Esophagus muscularis mucosa (tissue), 4 donors: Measurements from ENCODE around the gene NME5. TPM values are rescaled to one million over a fixed set of nuclear protein-coding genes. Genes with fewer than 3 reads are reported as not detected.

Experiments used
- DNase-seq: peaks from one replicate; pipeline ENCODE4 v3.0.0-alpha.2; 2017; ENCODE audit errors: extremely low spot score
- H3K27ac ChIP-seq, 4 donors: fragments of 200-600 bp; sonication (generic); replicated peaks in 1 of 4; 1 replicate in 3 of 4; 2 replicates in 1 of 4; pipeline ENCODE4 v1.5.1; 2016 to 2019; ENCODE audit warnings: mild to moderate bottlenecking in 1 of 4
- H3K27me3 ChIP-seq, 4 donors: fragments of 200-600 bp; sonication (generic); one replicate each; pipeline versions ENCODE4 v1.5.1 to v1.6.0; 2016 to 2019
- H3K36me3 ChIP-seq, 4 donors: fragments of 200-600 bp; sonication (generic); one replicate each; pipeline ENCODE4 v1.5.1; 2016 to 2019
- H3K4me1 ChIP-seq, 4 donors: fragments of 200-600 bp; sonication (generic); one replicate each; pipeline ENCODE4 v1.5.1; 2016 to 2019
- H3K4me3 ChIP-seq, 4 donors: fragments of 200-600 bp; sonication (generic); 1 replicate in 2 of 4; 2 replicates in 2 of 4; pipeline ENCODE4 v1.5.1; 2016 to 2019; ENCODE audit warnings: mild to moderate bottlenecking in 4 of 4, moderate library complexity in 1 of 4
- H3K9me3 ChIP-seq, 4 donors: fragments of 200-600 bp; sonication (generic); 1 replicate in 3 of 4; 2 replicates in 1 of 4; pipeline ENCODE4 v1.5.1; 2016 to 2019
- EP300 ChIP-seq: sonication (generic); formaldehyde crosslinking; IDR thresholded peaks from one replicate; pipeline ENCODE4 v1.6.1; 2017; ENCODE audit warnings: antibody characterized with exemption
- POLR2A ChIP-seq: fragments of 450-650 bp; IDR thresholded peaks from one replicate; pipeline ENCODE4 v1.6.1; 2017; ENCODE audit warnings: antibody characterized with exemption, moderate library complexity, mild to moderate bottlenecking, low read depth
- POLR2AphosphoS5 ChIP-seq, 2 donors: sonication (generic); formaldehyde crosslinking; IDR thresholded peaks; one replicate each; pipeline ENCODE4 v1.6.1; 2017; ENCODE audit warnings: antibody characterized with exemption in 2 of 2
- WGBS: methylation state at CpG from one replicate; pipeline ENCODE4 v1.1.5; 2018; 5-methylcytosine and 5-hydroxymethylcytosine counted together
- intact Hi-C: fragments of 100-400 bp; cut with DNase I; formaldehyde crosslinking; loops from one replicate; pipeline ENCODE4 v1.15.1; 2023
- total RNA-seq, 4 donors: library from RNA; depleted of rRNA; stranded (reverse); fragments of >200 nt; gene quantifications; one replicate each; pipeline versions ENCODE4 v1.1.0 to v1.2.1, GENCODE V29; 2016
- TF ChIP-seq, protein P1 (sequence below), 3 experiments: fragments of 200-600 bp in 2 of 3; fragments of 450-650 bp in 1 of 3; sonication (generic) in 2 of 3; IDR thresholded peaks; one replicate each; pipeline ENCODE4 v1.5.1; 2017 to 2019; ENCODE audit warnings: antibody characterized with exemption in 3 of 3, mild to moderate bottlenecking in 2 of 3, moderate library complexity in 1 of 3

The NME5 gene
- total RNA-seq, 4 donors from 2014 or later: 1.1 to 5.4 (median 2.5) TPM

DNA sequence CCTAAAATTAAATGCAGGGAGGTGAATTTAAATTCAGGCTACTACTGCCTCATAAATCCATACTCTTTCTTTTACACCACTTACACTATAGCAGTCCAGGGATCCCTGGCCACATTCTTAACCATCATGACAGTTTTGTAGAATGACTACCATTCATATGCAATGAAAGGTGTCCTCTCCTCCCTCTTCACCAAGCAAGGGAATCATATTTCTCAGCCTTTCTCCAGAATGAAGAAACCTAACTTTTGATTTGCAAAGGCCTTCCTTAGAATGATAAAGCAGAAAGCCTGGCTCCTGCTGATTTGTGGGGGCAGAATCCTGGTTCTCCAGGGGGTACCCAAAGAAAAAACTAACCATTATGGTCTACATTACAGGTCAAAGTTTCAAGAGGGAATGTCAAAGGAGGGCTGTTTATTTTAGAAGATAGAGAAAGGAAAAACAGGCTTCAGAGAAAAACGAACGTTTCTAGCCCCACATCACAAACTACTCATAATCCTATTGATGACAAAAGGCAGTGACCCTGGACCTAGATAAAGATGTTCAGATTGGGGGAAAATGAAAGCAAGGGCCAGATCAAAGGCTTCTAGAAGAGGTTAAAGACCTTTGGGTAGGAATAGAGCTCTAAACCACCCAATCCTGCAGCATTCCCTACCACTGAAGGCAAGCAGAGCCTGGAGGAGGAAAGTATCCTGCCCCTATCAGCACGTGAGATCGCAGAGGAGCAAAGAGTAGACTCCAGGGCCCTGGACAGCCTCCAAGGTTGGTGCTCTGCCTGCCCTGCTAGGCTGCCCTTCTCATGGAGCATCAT, 43.9 kb downstream of the NME5 start:
- WGBS: 61% methylated on average over 4 of the region's 4 CpGs
- H3K27me3 ChIP-seq: peaks cover 0 to 20% (median 0%) of the 10 kb centered on the region in 4 donors
- no peak for DNase-seq
- H3K36me3 ChIP-seq: no peaks in the 10 kb centered on the region
- H3K4me1 ChIP-seq: no peaks in the 10 kb centered on the region
- TF ChIP-seq, protein P1, sequence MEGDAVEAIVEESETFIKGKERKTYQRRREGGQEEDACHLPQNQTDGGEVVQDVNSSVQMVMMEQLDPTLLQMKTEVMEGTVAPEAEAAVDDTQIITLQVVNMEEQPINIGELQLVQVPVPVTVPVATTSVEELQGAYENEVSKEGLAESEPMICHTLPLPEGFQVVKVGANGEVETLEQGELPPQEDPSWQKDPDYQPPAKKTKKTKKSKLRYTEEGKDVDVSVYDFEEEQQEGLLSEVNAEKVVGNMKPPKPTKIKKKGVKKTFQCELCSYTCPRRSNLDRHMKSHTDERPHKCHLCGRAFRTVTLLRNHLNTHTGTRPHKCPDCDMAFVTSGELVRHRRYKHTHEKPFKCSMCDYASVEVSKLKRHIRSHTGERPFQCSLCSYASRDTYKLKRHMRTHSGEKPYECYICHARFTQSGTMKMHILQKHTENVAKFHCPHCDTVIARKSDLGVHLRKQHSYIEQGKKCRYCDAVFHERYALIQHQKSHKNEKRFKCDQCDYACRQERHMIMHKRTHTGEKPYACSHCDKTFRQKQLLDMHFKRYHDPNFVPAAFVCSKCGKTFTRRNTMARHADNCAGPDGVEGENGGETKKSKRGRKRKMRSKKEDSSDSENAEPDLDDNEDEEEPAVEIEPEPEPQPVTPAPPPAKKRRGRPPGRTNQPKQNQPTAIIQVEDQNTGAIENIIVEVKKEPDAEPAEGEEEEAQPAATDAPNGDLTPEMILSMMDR (IDR thresholded peaks at IDR 0.05): no peak
- TF ChIP-seq EP300 (no peak), POLR2A (no peak)
- H3K9me3 ChIP-seq: no peaks in the 10 kb centered on the region
- no peak overlapping the region for H3K4me3 ChIP-seq
- intact Hi-C loops: no loop called here
- no peak overlapping the region for H3K27ac ChIP-seq

DNA sequence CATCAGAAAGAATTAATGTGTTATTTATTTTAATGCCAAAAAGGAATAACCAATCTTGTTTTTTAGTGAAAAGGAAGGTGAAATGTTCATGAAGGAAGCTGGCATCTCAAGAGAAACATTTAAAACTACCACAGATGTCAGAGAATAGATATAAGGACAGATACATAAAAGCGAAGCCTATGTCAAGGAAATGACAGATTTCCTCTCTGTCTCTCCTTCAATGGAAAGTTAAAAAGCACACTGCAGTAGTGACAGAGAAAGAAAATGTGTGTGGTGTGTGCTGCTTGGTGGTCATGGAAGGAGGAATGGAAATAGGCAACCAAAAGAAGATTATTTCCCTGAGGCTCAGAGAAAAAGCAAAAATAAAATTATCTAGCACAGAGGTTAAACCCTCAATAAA, 46.2 kb downstream of the NME5 start:
- Histone ChIP-seq H3K36me3 (no peaks in the 10 kb centered on the region), H3K9me3 (no peaks in the 10 kb centered on the region), H3K4me1 (no peaks in the 10 kb centered on the region), H3K27ac (no peak overlapping the region), H3K27me3 (peaks cover 0 to 9% (median 0%) of the 10 kb centered on the region in 4 donors), H3K4me3 (no peak overlapping the region)
- intact Hi-C loops: no loop called here
- 68% methylated on average over 1 of the region's 1 CpG for WGBS
- TF ChIP-seq POLR2AphosphoS5 (IDR thresholded peaks at IDR 0.05): no peak
- no peak for TF ChIP-seq EP300
- TF ChIP-seq, protein P1 (IDR thresholded peaks at IDR 0.05): no peak
- no peak for TF ChIP-seq POLR2A
- no peak for DNase-seq

DNA sequence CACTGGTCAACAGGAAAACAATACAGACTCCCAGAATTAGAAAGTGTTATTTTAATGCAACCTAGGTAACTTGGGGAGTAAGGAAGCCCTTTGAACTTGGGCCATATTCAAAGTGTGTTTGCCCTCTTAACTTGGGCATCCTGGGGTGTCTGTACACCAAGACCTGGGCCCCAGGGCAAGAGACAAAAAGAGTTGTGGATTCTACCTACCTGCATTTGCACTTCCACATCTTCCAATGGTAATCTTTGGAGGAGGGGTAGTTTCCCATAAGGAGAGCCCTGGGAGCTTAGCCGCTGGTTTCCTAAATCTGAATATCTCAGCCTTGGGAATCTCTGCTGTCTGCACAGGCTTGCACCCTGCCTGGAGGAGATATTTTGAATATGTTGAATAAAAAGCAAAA, 46.9 kb downstream of the NME5 start:
- peaks cover 0 to 2% (median 0%) of the 10 kb centered on the region in 4 donors for H3K27me3 ChIP-seq
- H3K9me3 ChIP-seq: no peaks in the 10 kb centered on the region
- no peaks in the 10 kb centered on the region for H3K36me3 ChIP-seq
- intact Hi-C loops: no loop called here
- no peak overlapping the region for H3K4me3 ChIP-seq
- 54% methylated on average over 1 of the region's 1 CpG for WGBS
- no peak for DNase-seq
- H3K27ac ChIP-seq: no peak overlapping the region
- no peaks in the 10 kb centered on the region for H3K4me1 ChIP-seq
- TF ChIP-seq POLR2A (no peak), POLR2AphosphoS5 (IDR thresholded peaks at IDR 0.05) (no peak), EP300 (no peak)
- TF ChIP-seq, protein P1 (IDR thresholded peaks at IDR 0.05): no peak

DNA sequence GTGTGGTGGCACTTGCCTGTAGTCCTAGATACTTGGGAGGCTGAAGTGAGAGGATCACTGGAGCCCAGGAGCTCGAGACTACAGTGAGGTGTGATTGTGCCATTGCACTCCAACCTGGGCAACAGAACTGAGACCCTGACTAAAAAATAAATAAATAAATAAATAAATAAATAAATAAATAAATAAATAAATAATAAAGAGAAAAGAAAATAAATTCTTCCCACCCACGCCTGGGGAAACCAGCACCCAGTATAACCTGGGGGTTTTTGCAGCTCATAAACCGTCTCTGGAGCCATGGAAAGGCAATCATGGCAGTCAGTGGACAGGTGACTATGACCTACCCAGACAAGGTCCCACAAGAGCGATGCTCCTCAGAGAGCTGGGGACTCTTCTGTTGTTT, 47.5 kb downstream of the NME5 start:
- Histone ChIP-seq H3K27me3 (no peaks in the 10 kb centered on the region), H3K27ac (no peak overlapping the region), H3K36me3 (no peaks in the 10 kb centered on the region), H3K4me3 (no peak overlapping the region), H3K9me3 (no peaks in the 10 kb centered on the region), H3K4me1 (no peaks in the 10 kb centered on the region)
- no peak for DNase-seq
- TF ChIP-seq POLR2AphosphoS5 (IDR thresholded peaks at IDR 0.05): no peak
- TF ChIP-seq POLR2A: no peak
- TF ChIP-seq, protein P1 (IDR thresholded peaks at IDR 0.05): no peak
- no peak for TF ChIP-seq EP300
- intact Hi-C loops: no loop called here
- WGBS: 84% methylated on average over 4 of the region's 4 CpGs
